Activated T-cell treated with anti-CD3 and anti-CD28 coated beads, Interleukin-2, amount 50 U/mL, for 24 hours (primary cell): ENCODE measurements around the gene PIK3IP1.

ENCODE experiments used
- DNase-seq: peaks from one replicate; pipeline ENCODE4 v3.0.0-alpha.2; 2020
- H3K27ac Mint-ChIP-seq: 2 replicates; pipeline ENCODE4 v1.8.0; 2020; ENCODE audit warnings: mild to moderate bottlenecking, mixed read lengths
- H3K27me3 Mint-ChIP-seq: 2 replicates; pipeline ENCODE4 v1.8.0; 2020; ENCODE audit warnings: mixed read lengths
- H3K36me3 Mint-ChIP-seq: 2 replicates; pipeline ENCODE4 v1.8.0; 2020; ENCODE audit warnings: low read depth, mixed read lengths
- H3K4me1 Mint-ChIP-seq: 2 replicates; pipeline ENCODE4 v1.8.0; 2020; ENCODE audit warnings: low read depth, mixed read lengths
- H3K4me3 Mint-ChIP-seq: 2 replicates; pipeline ENCODE4 v1.8.0; 2020; ENCODE audit warnings: mild to moderate bottlenecking, moderate library complexity, mixed read lengths
- H3K9me3 Mint-ChIP-seq: 2 replicates; pipeline ENCODE4 v1.8.0; 2020; ENCODE audit warnings: mixed read lengths

The PIK3IP1 gene

GRCh38 chr22:31291481-31292235 lies 630 bp downstream of the PIK3IP1 start:
- DNase-seq: peak; percentile 61
- Mint-ChIP-seq H3K4me3 (peak overlapping the region; percentile 94), H3K36me3 (peaks cover 17% of the 10 kb centered on the region), H3K9me3 (no peaks in the 10 kb centered on the region), H3K27ac (peak overlapping the region; percentile 99), H3K27me3 (no peaks in the 10 kb centered on the region), H3K4me1 (peaks cover 82% of the 10 kb centered on the region)

GRCh38 chr22:31290494-31291471 lies 1.5 kb downstream of the PIK3IP1 start:
- Mint-ChIP-seq H3K4me3 (peak overlapping the region; percentile 94), H3K9me3 (no peaks in the 10 kb centered on the region), H3K36me3 (peaks cover 21% of the 10 kb centered on the region), H3K4me1 (peaks cover 82% of the 10 kb centered on the region), H3K27me3 (no peaks in the 10 kb centered on the region), H3K27ac (peak overlapping the region; percentile 99)
- peak; percentile 93 for DNase-seq

- DNase-seq: no peak
- H3K4me3 Mint-ChIP-seq: peak overlapping the region; percentile 94
- H3K36me3 Mint-ChIP-seq: peaks cover 26% of the 10 kb centered on the region
- H3K9me3 Mint-ChIP-seq: no peaks in the 10 kb centered on the region
- H3K27ac Mint-ChIP-seq: peak overlapping the region; percentile 99
- no peaks in the 10 kb centered on the region for H3K27me3 Mint-ChIP-seq
- H3K4me1 Mint-ChIP-seq: peaks cover 86% of the 10 kb centered on the region
Observed at GRCh38 chr22:31289344-31289743, 2.9 kb downstream of the PIK3IP1 start.

- Mint-ChIP-seq H3K27ac (peak overlapping the region; percentile 99), H3K27me3 (no peaks in the 10 kb centered on the region), H3K36me3 (peaks cover 29% of the 10 kb centered on the region), H3K4me3 (peak overlapping the region; percentile 94), H3K9me3 (no peaks in the 10 kb centered on the region), H3K4me1 (peaks cover 86% of the 10 kb centered on the region)
- no peak for DNase-seq
Observed at GRCh38 chr22:31288496-31289240, 3.6 kb downstream of the PIK3IP1 start.

- peaks cover 87% of the 10 kb centered on the region for H3K4me1 Mint-ChIP-seq
- peak overlapping the region; percentile 94 for H3K4me3 Mint-ChIP-seq
- no peaks in the 10 kb centered on the region for H3K9me3 Mint-ChIP-seq
- no peak for DNase-seq
- no peaks in the 10 kb centered on the region for H3K27me3 Mint-ChIP-seq
- peaks cover 37% of the 10 kb centered on the region for H3K36me3 Mint-ChIP-seq
- peak overlapping the region; percentile 99 for H3K27ac Mint-ChIP-seq
Observed at GRCh38 chr22:31287818-31288495, 4.3 kb downstream of the PIK3IP1 start.

- DNase-seq: no peak
- peak overlapping the region; percentile 99 for H3K27ac Mint-ChIP-seq
- H3K36me3 Mint-ChIP-seq: peaks cover 45% of the 10 kb centered on the region
- H3K27me3 Mint-ChIP-seq: no peaks in the 10 kb centered on the region
- H3K9me3 Mint-ChIP-seq: no peaks in the 10 kb centered on the region
- H3K4me1 Mint-ChIP-seq: peaks cover 87% of the 10 kb centered on the region
- H3K4me3 Mint-ChIP-seq: peak overlapping the region; percentile 53
Observed at GRCh38 chr22:31286360-31287255, 5.7 kb downstream of the PIK3IP1 start.

- H3K27ac Mint-ChIP-seq: peak overlapping the region; percentile 99
- no peaks in the 10 kb centered on the region for H3K27me3 Mint-ChIP-seq
- no peak for DNase-seq
- H3K4me3 Mint-ChIP-seq: no peak overlapping the region
- peaks cover 57% of the 10 kb centered on the region for H3K36me3 Mint-ChIP-seq
- no peaks in the 10 kb centered on the region for H3K9me3 Mint-ChIP-seq
- H3K4me1 Mint-ChIP-seq: peaks cover 97% of the 10 kb centered on the region
Observed at GRCh38 chr22:31284281-31285155, 7.8 kb downstream of the PIK3IP1 start.

GRCh38 chr22:31282748-31283468 lies 9.4 kb downstream of the PIK3IP1 start:
- Mint-ChIP-seq H3K36me3 (peaks cover 69% of the 10 kb centered on the region), H3K4me1 (peaks cover 97% of the 10 kb centered on the region), H3K27ac (peak overlapping the region; percentile 99), H3K9me3 (no peaks in the 10 kb centered on the region), H3K4me3 (no peak overlapping the region), H3K27me3 (no peaks in the 10 kb centered on the region)
- no peak for DNase-seq

- peak overlapping the region; percentile 99 for H3K27ac Mint-ChIP-seq
- H3K36me3 Mint-ChIP-seq: peaks cover 74% of the 10 kb centered on the region
- no peaks in the 10 kb centered on the region for H3K9me3 Mint-ChIP-seq
- no peak for DNase-seq
- no peaks in the 10 kb centered on the region for H3K27me3 Mint-ChIP-seq
- peaks cover 97% of the 10 kb centered on the region for H3K4me1 Mint-ChIP-seq
- no peak overlapping the region for H3K4me3 Mint-ChIP-seq
Observed at GRCh38 chr22:31281733-31282132, 10.6 kb downstream of the PIK3IP1 start.

GRCh38 chr22:31279821-31280505 lies 12.3 kb downstream of the PIK3IP1 start:
- peak overlapping the region; percentile 99 for H3K27ac Mint-ChIP-seq
- no peak overlapping the region for H3K4me3 Mint-ChIP-seq
- H3K27me3 Mint-ChIP-seq: no peaks in the 10 kb centered on the region
- peaks cover 79% of the 10 kb centered on the region for H3K36me3 Mint-ChIP-seq
- peaks cover 92% of the 10 kb centered on the region for H3K4me1 Mint-ChIP-seq
- no peaks in the 10 kb centered on the region for H3K9me3 Mint-ChIP-seq
- DNase-seq: no peak

GRCh38 chr22:31279327-31279669 lies 13.0 kb downstream of the PIK3IP1 start:
- DNase-seq: no peak
- Mint-ChIP-seq H3K36me3 (peaks cover 85% of the 10 kb centered on the region), H3K27ac (peak overlapping the region; percentile 99), H3K4me1 (peaks cover 89% of the 10 kb centered on the region), H3K9me3 (no peaks in the 10 kb centered on the region), H3K4me3 (no peak overlapping the region), H3K27me3 (no peaks in the 10 kb centered on the region)
